ENCODE measurements around the gene REC8. TPM values are rescaled to one million over a fixed set of nuclear protein-coding genes. Genes with fewer than 3 reads are reported as not detected.

The REC8 gene
- total RNA-seq, 1 experiment from 2014 or later = 9.8 TPM

DNA sequence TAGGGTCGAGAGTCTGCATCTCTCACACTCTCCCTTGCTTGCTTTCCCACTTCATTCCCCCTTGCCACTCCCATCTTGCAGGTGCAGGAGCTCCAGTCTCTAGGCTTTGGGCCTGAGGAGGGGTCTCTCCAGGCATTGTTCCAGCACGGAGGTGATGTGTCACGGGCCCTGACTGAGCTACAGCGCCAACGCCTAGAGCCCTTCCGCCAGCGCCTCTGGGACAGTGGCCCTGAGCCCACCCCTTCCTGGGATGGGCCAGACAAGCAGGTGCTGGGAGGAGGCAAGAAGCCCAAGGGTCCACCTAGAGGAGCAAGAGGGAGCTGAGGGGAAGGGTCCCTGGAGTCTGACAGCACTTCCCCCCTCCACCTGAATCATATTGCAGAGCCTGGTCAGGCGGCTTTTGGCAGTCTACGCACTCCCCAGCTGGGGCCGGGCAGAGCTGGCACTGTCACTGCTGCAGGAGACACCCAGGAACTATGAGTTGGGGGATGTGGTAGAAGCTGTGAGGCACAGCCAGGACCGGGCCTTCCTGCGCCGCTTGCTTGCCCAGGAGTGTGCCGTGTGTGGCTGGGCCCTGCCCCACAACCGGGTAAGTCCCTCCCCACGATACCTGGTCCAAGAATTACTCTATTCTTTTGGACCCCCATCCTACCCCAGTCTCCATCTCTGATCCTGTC is 20.3 kb upstream of the REC8 start:
- Histone ChIP-seq H3K9me3 (ENCODE audit: control insufficient read depth, insufficient read depth, low read depth, low read length) (no peaks in the 10 kb centered on the region), H3K4me3 (ENCODE audit: low read depth in 2 of 2, low read length in 2 of 2) (no peak overlapping the region), H3K27me3 (ENCODE audit: control insufficient read depth, insufficient read depth, low read length) (no peaks in the 10 kb centered on the region), H3K27ac (ENCODE audit: low read length) (no peak overlapping the region), H3K4me1 (ENCODE audit: control insufficient read depth, insufficient read depth, low read length) (no peaks in the 10 kb centered on the region), H3K36me3 (ENCODE audit: control insufficient read depth, insufficient read depth, low read length) (peaks cover 6% of the 10 kb centered on the region)
- TF ChIP-seq, protein P1, sequence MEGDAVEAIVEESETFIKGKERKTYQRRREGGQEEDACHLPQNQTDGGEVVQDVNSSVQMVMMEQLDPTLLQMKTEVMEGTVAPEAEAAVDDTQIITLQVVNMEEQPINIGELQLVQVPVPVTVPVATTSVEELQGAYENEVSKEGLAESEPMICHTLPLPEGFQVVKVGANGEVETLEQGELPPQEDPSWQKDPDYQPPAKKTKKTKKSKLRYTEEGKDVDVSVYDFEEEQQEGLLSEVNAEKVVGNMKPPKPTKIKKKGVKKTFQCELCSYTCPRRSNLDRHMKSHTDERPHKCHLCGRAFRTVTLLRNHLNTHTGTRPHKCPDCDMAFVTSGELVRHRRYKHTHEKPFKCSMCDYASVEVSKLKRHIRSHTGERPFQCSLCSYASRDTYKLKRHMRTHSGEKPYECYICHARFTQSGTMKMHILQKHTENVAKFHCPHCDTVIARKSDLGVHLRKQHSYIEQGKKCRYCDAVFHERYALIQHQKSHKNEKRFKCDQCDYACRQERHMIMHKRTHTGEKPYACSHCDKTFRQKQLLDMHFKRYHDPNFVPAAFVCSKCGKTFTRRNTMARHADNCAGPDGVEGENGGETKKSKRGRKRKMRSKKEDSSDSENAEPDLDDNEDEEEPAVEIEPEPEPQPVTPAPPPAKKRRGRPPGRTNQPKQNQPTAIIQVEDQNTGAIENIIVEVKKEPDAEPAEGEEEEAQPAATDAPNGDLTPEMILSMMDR (IDR thresholded peaks at IDR 0.05) = no peak
- TF ChIP-seq SIN3A (IDR thresholded peaks at IDR 0.05; ENCODE audit: borderline replicate concordance, insufficient read depth, low read depth, low read length) (no peak), POLR2AphosphoS5 (IDR thresholded peaks at IDR 0.05; ENCODE audit: low read depth, low read length) (no peak), TCF7L2 (IDR thresholded peaks at IDR 0.05; ENCODE audit: low read depth, low read length) (no peak)
- TF ChIP-seq, protein P2, sequence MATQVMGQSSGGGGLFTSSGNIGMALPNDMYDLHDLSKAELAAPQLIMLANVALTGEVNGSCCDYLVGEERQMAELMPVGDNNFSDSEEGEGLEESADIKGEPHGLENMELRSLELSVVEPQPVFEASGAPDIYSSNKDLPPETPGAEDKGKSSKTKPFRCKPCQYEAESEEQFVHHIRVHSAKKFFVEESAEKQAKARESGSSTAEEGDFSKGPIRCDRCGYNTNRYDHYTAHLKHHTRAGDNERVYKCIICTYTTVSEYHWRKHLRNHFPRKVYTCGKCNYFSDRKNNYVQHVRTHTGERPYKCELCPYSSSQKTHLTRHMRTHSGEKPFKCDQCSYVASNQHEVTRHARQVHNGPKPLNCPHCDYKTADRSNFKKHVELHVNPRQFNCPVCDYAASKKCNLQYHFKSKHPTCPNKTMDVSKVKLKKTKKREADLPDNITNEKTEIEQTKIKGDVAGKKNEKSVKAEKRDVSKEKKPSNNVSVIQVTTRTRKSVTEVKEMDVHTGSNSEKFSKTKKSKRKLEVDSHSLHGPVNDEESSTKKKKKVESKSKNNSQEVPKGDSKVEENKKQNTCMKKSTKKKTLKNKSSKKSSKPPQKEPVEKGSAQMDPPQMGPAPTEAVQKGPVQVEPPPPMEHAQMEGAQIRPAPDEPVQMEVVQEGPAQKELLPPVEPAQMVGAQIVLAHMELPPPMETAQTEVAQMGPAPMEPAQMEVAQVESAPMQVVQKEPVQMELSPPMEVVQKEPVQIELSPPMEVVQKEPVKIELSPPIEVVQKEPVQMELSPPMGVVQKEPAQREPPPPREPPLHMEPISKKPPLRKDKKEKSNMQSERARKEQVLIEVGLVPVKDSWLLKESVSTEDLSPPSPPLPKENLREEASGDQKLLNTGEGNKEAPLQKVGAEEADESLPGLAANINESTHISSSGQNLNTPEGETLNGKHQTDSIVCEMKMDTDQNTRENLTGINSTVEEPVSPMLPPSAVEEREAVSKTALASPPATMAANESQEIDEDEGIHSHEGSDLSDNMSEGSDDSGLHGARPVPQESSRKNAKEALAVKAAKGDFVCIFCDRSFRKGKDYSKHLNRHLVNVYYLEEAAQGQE (IDR thresholded peaks at IDR 0.05; ENCODE audit: insufficient read depth in 1 of 2, low read depth in 2 of 2, low read length in 1 of 2) = no peak
- DNase-seq (ENCODE audit: low read depth, low spot score) (no peak), ATAC-seq (no peak)
- POLR2A ChIA-PET = interaction anchor here (0.5 to 0.6 kb wide), 2 partner anchors 15 to 18 kb away, joined by 3 read pairs; partner anchors contain the start of gene PSME1
- no TSS peak for BruUV-seq (replicated peaks)
- in situ Hi-C loops (cut with HindIII; ENCODE audit: low pct_unique_long_range_greater_than_20kb, low sequenced_read_pairs) (no loop called here), intact Hi-C loops (cut with micrococcal nuclease; ENCODE audit: unreplicated experiment) (no loop called here)
- CTCF ChIA-PET = interaction anchor here (0.6 kb wide), 1 partner anchor 95 kb away, joined by 4 read pairs; no protein-coding TSS in a partner anchor

DNA sequence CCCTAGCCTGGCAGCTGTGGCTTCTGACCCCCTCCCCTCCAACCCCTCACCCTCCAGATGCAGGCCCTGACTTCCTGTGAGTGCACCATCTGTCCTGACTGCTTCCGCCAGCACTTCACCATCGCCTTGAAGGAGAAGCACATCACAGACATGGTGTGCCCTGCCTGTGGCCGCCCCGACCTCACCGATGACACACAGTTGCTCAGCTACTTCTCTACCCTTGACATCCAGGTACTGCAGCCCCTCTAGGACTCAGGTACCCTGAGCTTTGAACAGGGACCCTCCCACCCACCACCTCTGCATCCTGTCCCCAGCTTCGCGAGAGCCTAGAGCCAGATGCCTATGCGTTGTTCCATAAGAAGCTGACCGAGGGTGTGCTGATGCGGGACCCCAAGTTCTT is 16.8 kb upstream of the REC8 start:
- TF ChIP-seq, protein P1 (IDR thresholded peaks at IDR 0.05) = no peak
- TF ChIP-seq TCF7L2 (IDR thresholded peaks at IDR 0.05; ENCODE audit: low read depth, low read length) = no peak
- TF ChIP-seq SIN3A (IDR thresholded peaks at IDR 0.05; ENCODE audit: borderline replicate concordance, insufficient read depth, low read depth, low read length) = no peak
- no peak for TF ChIP-seq POLR2AphosphoS5 (IDR thresholded peaks at IDR 0.05; ENCODE audit: low read depth, low read length)
- TF ChIP-seq, protein P2 (IDR thresholded peaks at IDR 0.05; ENCODE audit: insufficient read depth in 1 of 2, low read depth in 2 of 2, low read length in 1 of 2) = no peak
- CTCF ChIA-PET = no interaction called here
- in situ Hi-C loops (cut with HindIII; ENCODE audit: low pct_unique_long_range_greater_than_20kb, low sequenced_read_pairs) = no loop called here
- BruUV-seq (replicated peaks) = no TSS peak
- Histone ChIP-seq H3K9me3 (ENCODE audit: control insufficient read depth, insufficient read depth, low read depth, low read length) (no peaks in the 10 kb centered on the region), H3K4me3 (ENCODE audit: low read depth in 2 of 2, low read length in 2 of 2) (no peak overlapping the region), H3K27me3 (ENCODE audit: control insufficient read depth, insufficient read depth, low read length) (no peaks in the 10 kb centered on the region), H3K36me3 (ENCODE audit: control insufficient read depth, insufficient read depth, low read length) (peaks cover 3% of the 10 kb centered on the region), H3K27ac (ENCODE audit: low read length) (no peak overlapping the region), H3K4me1 (ENCODE audit: control insufficient read depth, insufficient read depth, low read length) (no peaks in the 10 kb centered on the region)
- POLR2A ChIA-PET = no interaction called here
- no peak for ATAC-seq
- intact Hi-C loops (cut with micrococcal nuclease; ENCODE audit: unreplicated experiment) = no loop called here
- DNase-seq (ENCODE audit: low read depth, low spot score) = no peak
